Heart left ventricle (tissue), 13 donors: ENCODE data around the gene FGF14.

Experiments
- CTCF ChIP-seq, 12 donors: fragments of 200-600 bp; sonication (generic) in 4 of 12; IDR thresholded peaks; one replicate each; pipeline versions ENCODE4 v1.5.0 to v1.8.0; 2018 to 2022; ENCODE audit warnings: antibody characterized with exemption in 12 of 12, mild to moderate bottlenecking in 5 of 12
- POLR2A ChIP-seq, 2 donors: fragments of 450-650 bp; IDR thresholded peaks; one replicate each; pipeline ENCODE4 v1.6.1; 2017; ENCODE audit warnings: antibody characterized with exemption in 2 of 2, mild to moderate bottlenecking in 2 of 2, moderate library complexity in 2 of 2
- donor health status: ischemic (EF 13 %, LVEDD 7.1; RV severe dilation, severe dysfunction).
- donor health status: DM: no; HTN: yes; CAD: no.
- donor health status: DM: no; HTN: no; CAD: no.
- donor health status: ischemic (EF 25% LVEDD 6.9; RV normal size, moderate dysfunction).
- donor health status: ischemic (EF 25% LVEDD 5.7; RV mildly dilated, moderate dysfunction).
- donor health status: ischemic (EF 35%, LVEDD 5.7; RV mildly dilated, moderate dysfunction).
- donor health status: nonischemic (EF 11% LVEDD 7.7; RV severe dilation, severe dysfunction).
- donor health status: DM: yes; HTN: yes; CAD: no.
- donor health status: PGD.
- donor health status: ischemic (EF 29% LVEDD 5.4; RV normal size, mild dysfunction).
- donor health status: nonischemic (EF 23%, LVEDD 6.1; RV moderate dilation, normal function).

GRCh38 chr13:101979825-101980224 is 422.0 kb downstream of the FGF14 start:
- TF ChIP-seq CTCF (IDR thresholded peaks at IDR 0.05), result no peak
- TF ChIP-seq POLR2A (IDR thresholded peaks at IDR 0.05), result no peak
